ENCODE results near the gene EXOSC6.

GRCh38 chr16:70254965-70255286, 3.2 kb upstream of the EXOSC6 start:
- TF ChIP-seq, protein P1, sequence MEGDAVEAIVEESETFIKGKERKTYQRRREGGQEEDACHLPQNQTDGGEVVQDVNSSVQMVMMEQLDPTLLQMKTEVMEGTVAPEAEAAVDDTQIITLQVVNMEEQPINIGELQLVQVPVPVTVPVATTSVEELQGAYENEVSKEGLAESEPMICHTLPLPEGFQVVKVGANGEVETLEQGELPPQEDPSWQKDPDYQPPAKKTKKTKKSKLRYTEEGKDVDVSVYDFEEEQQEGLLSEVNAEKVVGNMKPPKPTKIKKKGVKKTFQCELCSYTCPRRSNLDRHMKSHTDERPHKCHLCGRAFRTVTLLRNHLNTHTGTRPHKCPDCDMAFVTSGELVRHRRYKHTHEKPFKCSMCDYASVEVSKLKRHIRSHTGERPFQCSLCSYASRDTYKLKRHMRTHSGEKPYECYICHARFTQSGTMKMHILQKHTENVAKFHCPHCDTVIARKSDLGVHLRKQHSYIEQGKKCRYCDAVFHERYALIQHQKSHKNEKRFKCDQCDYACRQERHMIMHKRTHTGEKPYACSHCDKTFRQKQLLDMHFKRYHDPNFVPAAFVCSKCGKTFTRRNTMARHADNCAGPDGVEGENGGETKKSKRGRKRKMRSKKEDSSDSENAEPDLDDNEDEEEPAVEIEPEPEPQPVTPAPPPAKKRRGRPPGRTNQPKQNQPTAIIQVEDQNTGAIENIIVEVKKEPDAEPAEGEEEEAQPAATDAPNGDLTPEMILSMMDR (conservative IDR thresholded peaks at IDR 0.05; ENCODE audit: low read depth in 2 of 2), result no peak
- TF ChIP-seq EZH2 (IDR thresholded peaks at IDR 0.05; ENCODE audit: low read depth, unreplicated experiment) (no peak), ZNF462 (CRISPR knock-in tag; IDR thresholded peaks at IDR 0.05) (no peak), JUNB (IDR thresholded peaks at IDR 0.05; ENCODE audit: unreplicated experiment) (no peak)
- TF ChIP-seq, protein P2, sequence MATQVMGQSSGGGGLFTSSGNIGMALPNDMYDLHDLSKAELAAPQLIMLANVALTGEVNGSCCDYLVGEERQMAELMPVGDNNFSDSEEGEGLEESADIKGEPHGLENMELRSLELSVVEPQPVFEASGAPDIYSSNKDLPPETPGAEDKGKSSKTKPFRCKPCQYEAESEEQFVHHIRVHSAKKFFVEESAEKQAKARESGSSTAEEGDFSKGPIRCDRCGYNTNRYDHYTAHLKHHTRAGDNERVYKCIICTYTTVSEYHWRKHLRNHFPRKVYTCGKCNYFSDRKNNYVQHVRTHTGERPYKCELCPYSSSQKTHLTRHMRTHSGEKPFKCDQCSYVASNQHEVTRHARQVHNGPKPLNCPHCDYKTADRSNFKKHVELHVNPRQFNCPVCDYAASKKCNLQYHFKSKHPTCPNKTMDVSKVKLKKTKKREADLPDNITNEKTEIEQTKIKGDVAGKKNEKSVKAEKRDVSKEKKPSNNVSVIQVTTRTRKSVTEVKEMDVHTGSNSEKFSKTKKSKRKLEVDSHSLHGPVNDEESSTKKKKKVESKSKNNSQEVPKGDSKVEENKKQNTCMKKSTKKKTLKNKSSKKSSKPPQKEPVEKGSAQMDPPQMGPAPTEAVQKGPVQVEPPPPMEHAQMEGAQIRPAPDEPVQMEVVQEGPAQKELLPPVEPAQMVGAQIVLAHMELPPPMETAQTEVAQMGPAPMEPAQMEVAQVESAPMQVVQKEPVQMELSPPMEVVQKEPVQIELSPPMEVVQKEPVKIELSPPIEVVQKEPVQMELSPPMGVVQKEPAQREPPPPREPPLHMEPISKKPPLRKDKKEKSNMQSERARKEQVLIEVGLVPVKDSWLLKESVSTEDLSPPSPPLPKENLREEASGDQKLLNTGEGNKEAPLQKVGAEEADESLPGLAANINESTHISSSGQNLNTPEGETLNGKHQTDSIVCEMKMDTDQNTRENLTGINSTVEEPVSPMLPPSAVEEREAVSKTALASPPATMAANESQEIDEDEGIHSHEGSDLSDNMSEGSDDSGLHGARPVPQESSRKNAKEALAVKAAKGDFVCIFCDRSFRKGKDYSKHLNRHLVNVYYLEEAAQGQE (IDR thresholded peaks at IDR 0.05; ENCODE audit: unreplicated experiment), result no peak
